HepG2 (cell line): ENCODE measurements around the gene STX10. TPM values are rescaled to one million over a fixed set of nuclear protein-coding genes. Genes with fewer than 3 reads are reported as not detected.

Experiments
- SIX4 ChIP-seq: sonication (generic); formaldehyde crosslinking; IDR thresholded peaks from 2 replicates; pipeline ENCODE4 v1.4.0; 2020; ENCODE audit warnings: missing genetic modification reagents
- TAF1 ChIP-seq: sonication (generic); formaldehyde crosslinking; IDR thresholded peaks from 2 replicates; pipeline ENCODE4 v1.4.0; 2020; ENCODE audit warnings: missing genetic modification reagents
- TCF12 ChIP-seq, 2 experiments: fragments of 450-650 bp in 1 of 2; sonication (generic) in 1 of 2; formaldehyde crosslinking in 1 of 2; IDR thresholded peaks; 2 replicates each; pipeline versions ENCODE4 v1.6.1 to v1.8.0; 2017 to 2022; ENCODE audit warnings: antibody characterized with exemption in 1 of 2, mild to moderate bottlenecking in 1 of 2, missing genetic modification reagents in 1 of 2, moderate library complexity in 1 of 2
- TRIM24 ChIP-seq: sonication (generic); formaldehyde crosslinking; IDR thresholded peaks from 2 replicates; pipeline ENCODE4 v1.8.0; 2022; ENCODE audit warnings: mild to moderate bottlenecking, missing genetic modification reagents
- ZSCAN31 ChIP-seq: sonication (generic); formaldehyde crosslinking; IDR thresholded peaks from 2 replicates; pipeline ENCODE4 v1.5.0; 2020; ENCODE audit warnings: low read depth, mild to moderate bottlenecking, missing genetic modification reagents
- polyA plus RNA-seq, 8 experiments: library from polyadenylated mRNA; depleted of rRNA in 3 of 8; stranded (reverse) in 7 of 8; unstranded in 1 of 8; fragments of >200 nt; fragmentation: Illumina TruSeq in 4 of 8; extraction: Trizol in 4 of 8; gene quantifications; 2 replicates each; pipeline versions ENCODE4 v1.2.1 to v1.2.3, GENCODE V29; 2011 to 2016; ENCODE audit warnings: low read depth in 4 of 8, missing spikeins in 1 of 8, mixed read lengths in 1 of 8; ENCODE audit not compliant: insufficient read depth in 1 of 8
- total RNA-seq, 5 experiments: library from RNA; depleted of rRNA; stranded (reverse); fragments of >200 nt; fragmentation: Illumina TruSeq; extraction: Trizol; gene quantifications; 2 replicates each; pipeline ENCODE4 v1.2.3, GENCODE V29; 2016; ENCODE audit warnings: low read depth in 1 of 5
- TF ChIP-seq, protein P1 (sequence below): sonication (generic); formaldehyde crosslinking; IDR thresholded peaks from 2 replicates; pipeline ENCODE4 v1.4.0; 2020; ENCODE audit warnings: mild to moderate bottlenecking, missing genetic modification reagents
- TF ChIP-seq, protein P2 (sequence below): sonication (generic); formaldehyde crosslinking; IDR thresholded peaks from 2 replicates; pipeline ENCODE4 v1.4.0; 2020; ENCODE audit warnings: mild to moderate bottlenecking, missing genetic modification reagents
- TF ChIP-seq, protein P3 (sequence below): sonication (generic); formaldehyde crosslinking; IDR thresholded peaks from 2 replicates; pipeline ENCODE4 v1.4.0; 2020; ENCODE audit warnings: mild to moderate bottlenecking, missing genetic modification reagents, borderline replicate concordance
- TF ChIP-seq, protein P4 (sequence below): sonication (generic); formaldehyde crosslinking; IDR thresholded peaks from 2 replicates; pipeline ENCODE4 v1.4.0; 2020; ENCODE audit warnings: missing genetic modification reagents, borderline replicate concordance
- TF ChIP-seq, protein P5 (sequence below): sonication (generic); formaldehyde crosslinking; conservative IDR thresholded peaks from 2 replicates; pipeline ENCODE4 v1.8.0; 2022; ENCODE audit warnings: missing genetic modification reagents
- TF ChIP-seq, protein P6 (sequence below): sonication (generic); IDR thresholded peaks from 2 replicates; pipeline ENCODE4 v1.6.1; 2016; ENCODE audit warnings: low read depth, borderline replicate concordance

Gene STX10
- total and polyA plus RNA-seq, 2 of the 13 experiments (the other 11 are each of a cell fraction or from before 2014, with no cell fraction given), result 47.9 to 66.4 TPM

DNA sequence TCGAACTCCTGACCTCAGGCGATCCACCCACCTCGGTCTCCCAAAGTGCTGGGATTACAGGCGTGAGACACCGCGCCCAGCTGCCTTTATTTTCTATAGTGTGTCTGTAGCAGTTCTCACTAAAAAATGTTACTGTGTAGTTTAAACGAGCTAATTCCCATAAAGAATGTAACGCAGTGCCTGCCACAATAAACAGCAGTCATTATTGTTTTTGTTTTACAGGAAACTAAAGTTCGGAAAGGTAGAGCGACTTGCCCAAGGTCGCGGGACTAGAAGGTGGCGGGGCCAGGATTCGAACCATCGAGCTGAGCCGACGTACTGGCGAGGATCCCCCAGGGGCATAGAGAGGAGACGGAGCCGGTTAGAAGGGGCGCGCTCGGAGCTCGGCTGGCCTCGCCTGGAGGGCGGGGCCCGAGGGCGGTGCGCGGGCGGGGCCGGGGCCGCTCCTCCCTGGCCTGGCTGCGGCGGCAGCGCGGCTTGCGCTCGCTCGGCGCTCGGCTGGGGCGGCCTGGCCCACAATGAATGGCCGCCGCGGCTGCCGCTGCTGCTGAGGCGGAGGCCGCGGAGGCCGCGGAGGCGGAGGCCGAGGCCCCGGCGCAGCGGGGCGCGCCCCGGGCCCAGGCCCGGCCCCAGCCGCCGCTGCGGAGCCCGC is 32.3 kb downstream of the STX10 start, which contains the start of gene NACC1 (continued):
- TF ChIP-seq, protein P1, sequence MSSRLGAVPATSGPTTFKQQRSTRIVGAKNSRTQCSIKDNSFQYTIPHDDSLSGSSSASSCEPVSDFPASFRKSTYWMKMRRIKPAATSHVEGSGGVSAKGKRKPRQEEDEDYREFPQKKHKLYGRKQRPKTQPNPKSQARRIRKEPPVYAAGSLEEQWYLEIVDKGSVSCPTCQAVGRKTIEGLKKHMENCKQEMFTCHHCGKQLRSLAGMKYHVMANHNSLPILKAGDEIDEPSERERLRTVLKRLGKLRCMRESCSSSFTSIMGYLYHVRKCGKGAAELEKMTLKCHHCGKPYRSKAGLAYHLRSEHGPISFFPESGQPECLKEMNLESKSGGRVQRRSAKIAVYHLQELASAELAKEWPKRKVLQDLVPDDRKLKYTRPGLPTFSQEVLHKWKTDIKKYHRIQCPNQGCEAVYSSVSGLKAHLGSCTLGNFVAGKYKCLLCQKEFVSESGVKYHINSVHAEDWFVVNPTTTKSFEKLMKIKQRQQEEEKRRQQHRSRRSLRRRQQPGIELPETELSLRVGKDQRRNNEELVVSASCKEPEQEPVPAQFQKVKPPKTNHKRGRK (CRISPR knock-in tag), result no peak
- TF ChIP-seq SIX4 (CRISPR knock-in tag) (no peak), ZSCAN31 (CRISPR knock-in tag) (no peak), TRIM24 (CRISPR knock-in tag) (no peak), TAF1 (CRISPR knock-in tag) (peak; percentile 41; the same call in 1 of the 2 replicates), TCF12 (IDR thresholded peaks at IDR 0.05) (no peak), TCF12 (CRISPR knock-in tag; IDR thresholded peaks at IDR 0.05) (no peak)
- TF ChIP-seq, protein P2, sequence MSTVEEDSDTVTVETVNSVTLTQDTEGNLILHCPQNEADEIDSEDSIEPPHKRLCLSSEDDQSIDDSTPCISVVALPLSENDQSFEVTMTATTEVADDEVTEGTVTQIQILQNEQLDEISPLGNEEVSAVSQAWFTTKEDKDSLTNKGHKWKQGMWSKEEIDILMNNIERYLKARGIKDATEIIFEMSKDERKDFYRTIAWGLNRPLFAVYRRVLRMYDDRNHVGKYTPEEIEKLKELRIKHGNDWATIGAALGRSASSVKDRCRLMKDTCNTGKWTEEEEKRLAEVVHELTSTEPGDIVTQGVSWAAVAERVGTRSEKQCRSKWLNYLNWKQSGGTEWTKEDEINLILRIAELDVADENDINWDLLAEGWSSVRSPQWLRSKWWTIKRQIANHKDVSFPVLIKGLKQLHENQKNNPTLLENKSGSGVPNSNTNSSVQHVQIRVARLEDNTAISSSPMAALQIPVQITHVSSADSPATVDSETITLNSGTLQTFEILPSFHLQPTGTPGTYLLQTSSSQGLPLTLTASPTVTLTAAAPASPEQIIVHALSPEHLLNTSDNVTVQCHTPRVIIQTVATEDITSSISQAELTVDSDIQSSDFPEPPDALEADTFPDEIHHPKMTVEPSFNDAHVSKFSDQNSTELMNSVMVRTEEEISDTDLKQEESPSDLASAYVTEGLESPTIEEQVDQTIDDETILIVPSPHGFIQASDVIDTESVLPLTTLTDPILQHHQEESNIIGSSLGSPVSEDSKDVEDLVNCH (CRISPR knock-in tag), result no peak
- TF ChIP-seq, protein P3, sequence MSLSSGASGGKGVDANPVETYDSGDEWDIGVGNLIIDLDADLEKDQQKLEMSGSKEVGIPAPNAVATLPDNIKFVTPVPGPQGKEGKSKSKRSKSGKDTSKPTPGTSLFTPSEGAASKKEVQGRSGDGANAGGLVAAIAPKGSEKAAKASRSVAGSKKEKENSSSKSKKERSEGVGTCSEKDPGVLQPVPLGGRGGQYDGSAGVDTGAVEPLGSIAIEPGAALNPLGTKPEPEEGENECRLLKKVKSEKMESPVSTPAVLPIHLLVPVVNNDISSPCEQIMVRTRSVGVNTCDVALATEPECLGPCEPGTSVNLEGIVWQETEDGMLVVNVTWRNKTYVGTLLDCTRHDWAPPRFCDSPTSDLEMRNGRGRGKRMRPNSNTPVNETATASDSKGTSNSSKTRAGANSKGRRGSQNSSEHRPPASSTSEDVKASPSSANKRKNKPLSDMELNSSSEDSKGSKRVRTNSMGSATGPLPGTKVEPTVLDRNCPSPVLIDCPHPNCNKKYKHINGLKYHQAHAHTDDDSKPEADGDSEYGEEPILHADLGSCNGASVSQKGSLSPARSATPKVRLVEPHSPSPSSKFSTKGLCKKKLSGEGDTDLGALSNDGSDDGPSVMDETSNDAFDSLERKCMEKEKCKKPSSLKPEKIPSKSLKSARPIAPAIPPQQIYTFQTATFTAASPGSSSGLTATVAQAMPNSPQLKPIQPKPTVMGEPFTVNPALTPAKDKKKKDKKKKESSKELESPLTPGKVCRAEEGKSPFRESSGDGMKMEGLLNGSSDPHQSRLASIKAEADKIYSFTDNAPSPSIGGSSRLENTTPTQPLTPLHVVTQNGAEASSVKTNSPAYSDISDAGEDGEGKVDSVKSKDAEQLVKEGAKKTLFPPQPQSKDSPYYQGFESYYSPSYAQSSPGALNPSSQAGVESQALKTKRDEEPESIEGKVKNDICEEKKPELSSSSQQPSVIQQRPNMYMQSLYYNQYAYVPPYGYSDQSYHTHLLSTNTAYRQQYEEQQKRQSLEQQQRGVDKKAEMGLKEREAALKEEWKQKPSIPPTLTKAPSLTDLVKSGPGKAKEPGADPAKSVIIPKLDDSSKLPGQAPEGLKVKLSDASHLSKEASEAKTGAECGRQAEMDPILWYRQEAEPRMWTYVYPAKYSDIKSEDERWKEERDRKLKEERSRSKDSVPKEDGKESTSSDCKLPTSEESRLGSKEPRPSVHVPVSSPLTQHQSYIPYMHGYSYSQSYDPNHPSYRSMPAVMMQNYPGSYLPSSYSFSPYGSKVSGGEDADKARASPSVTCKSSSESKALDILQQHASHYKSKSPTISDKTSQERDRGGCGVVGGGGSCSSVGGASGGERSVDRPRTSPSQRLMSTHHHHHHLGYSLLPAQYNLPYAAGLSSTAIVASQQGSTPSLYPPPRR (CRISPR knock-in tag), result no peak
- TF ChIP-seq, protein P4, sequence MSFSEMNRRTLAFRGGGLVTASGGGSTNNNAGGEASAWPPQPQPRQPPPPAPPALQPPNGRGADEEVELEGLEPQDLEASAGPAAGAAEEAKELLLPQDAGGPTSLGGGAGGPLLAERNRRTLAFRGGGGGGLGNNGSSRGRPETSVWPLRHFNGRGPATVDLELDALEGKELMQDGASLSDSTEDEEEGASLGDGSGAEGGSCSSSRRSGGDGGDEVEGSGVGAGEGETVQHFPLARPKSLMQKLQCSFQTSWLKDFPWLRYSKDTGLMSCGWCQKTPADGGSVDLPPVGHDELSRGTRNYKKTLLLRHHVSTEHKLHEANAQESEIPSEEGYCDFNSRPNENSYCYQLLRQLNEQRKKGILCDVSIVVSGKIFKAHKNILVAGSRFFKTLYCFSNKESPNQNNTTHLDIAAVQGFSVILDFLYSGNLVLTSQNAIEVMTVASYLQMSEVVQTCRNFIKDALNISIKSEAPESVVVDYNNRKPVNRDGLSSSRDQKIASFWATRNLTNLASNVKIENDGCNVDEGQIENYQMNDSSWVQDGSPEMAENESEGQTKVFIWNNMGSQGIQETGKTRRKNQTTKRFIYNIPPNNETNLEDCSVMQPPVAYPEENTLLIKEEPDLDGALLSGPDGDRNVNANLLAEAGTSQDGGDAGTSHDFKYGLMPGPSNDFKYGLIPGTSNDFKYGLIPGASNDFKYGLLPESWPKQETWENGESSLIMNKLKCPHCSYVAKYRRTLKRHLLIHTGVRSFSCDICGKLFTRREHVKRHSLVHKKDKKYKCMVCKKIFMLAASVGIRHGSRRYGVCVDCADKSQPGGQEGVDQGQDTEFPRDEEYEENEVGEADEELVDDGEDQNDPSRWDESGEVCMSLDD, result no peak
- TF ChIP-seq, protein P5, sequence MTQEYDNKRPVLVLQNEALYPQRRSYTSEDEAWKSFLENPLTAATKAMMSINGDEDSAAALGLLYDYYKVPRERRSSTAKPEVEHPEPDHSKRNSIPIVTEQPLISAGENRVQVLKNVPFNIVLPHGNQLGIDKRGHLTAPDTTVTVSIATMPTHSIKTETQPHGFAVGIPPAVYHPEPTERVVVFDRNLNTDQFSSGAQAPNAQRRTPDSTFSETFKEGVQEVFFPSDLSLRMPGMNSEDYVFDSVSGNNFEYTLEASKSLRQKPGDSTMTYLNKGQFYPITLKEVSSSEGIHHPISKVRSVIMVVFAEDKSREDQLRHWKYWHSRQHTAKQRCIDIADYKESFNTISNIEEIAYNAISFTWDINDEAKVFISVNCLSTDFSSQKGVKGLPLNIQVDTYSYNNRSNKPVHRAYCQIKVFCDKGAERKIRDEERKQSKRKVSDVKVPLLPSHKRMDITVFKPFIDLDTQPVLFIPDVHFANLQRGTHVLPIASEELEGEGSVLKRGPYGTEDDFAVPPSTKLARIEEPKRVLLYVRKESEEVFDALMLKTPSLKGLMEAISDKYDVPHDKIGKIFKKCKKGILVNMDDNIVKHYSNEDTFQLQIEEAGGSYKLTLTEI (CRISPR knock-in tag), result no peak
- TF ChIP-seq, protein P6, sequence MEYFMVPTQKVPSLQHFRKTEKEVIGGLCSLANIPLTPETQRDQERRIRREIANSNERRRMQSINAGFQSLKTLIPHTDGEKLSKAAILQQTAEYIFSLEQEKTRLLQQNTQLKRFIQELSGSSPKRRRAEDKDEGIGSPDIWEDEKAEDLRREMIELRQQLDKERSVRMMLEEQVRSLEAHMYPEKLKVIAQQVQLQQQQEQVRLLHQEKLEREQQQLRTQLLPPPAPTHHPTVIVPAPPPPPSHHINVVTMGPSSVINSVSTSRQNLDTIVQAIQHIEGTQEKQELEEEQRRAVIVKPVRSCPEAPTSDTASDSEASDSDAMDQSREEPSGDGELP, result no peak
